HUES6 (cell line): ENCODE results near the gene LRBA.

ENCODE experiments used
- H3K27ac ChIP-seq: 2 replicates; pipeline ENCODE4 v1.7.0; 2013; ENCODE audit warnings: low read depth, mild to moderate bottlenecking, low read length, inconsistent platforms
- H3K27me3 ChIP-seq: 2 replicates; pipeline ENCODE4 v1.6.1; 2013; ENCODE audit warnings: low read length; ENCODE audit not compliant: control insufficient read depth, insufficient read depth
- H3K36me3 ChIP-seq: 2 replicates; pipeline ENCODE4 v1.6.1; 2013; ENCODE audit warnings: low read length; ENCODE audit not compliant: control insufficient read depth, insufficient read depth
- H3K4me1 ChIP-seq: 2 replicates; pipeline ENCODE4 v1.6.1; 2013; ENCODE audit warnings: low read length; ENCODE audit not compliant: control insufficient read depth, insufficient read depth
- H3K4me3 ChIP-seq: 2 replicates; pipeline ENCODE4 v1.5.1; 2013; ENCODE audit warnings: low read depth, low read length
- H3K9ac ChIP-seq: one replicate; pipeline ENCODE4 v1.6.1; 2013; ENCODE audit warnings: mild to moderate bottlenecking, low read length
- H3K9me3 ChIP-seq: 2 replicates; pipeline ENCODE4 v1.6.1; 2013; ENCODE audit warnings: low read depth, low read length; ENCODE audit not compliant: control insufficient read depth, insufficient read depth

LRBA gene

DNA sequence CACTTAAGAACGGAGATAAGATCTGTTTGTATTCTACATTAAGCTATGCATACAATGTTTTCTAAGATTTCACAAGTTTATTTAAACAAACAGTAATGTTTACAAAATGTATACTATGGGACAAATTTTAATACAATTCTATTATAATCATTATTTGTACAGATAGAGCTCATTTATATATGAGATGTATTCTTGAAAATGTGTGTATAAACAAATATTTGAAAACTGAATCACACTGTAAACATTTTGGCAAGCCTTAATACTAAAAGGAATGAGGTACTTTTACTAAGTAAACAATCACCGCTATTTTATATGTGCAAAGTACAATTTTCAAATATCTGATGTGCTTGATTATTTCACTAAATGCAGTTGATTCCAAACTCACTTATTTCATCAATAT is 552.3 kb downstream of the LRBA start:
- Histone ChIP-seq H3K4me1 (no peaks in the 10 kb centered on the region), H3K4me3 (no peak overlapping the region)

DNA sequence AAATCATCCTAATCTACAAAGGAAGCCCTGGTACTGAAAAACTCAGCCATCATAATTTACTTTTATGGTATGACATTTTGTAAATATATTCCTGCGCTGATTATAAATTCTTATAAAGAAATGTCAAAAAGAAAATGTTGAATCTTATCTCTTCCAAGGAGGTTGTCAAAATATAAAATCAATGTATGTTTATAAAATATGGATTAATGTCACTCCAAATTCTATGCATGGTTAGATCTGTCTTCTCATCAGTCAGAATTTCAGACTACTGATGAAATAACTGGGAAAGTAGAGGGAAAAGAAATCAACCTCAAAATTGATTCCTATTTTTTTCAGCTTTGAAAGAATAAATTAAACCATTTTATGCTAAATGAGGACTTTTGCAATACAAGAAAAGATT is 553.1 kb downstream of the LRBA start:
- no peak overlapping the region for H3K27ac ChIP-seq
- H3K9ac ChIP-seq: no peak overlapping the region
- H3K9me3 ChIP-seq: no peaks in the 10 kb centered on the region
- no peaks in the 10 kb centered on the region for H3K27me3 ChIP-seq
- no peak overlapping the region for H3K4me3 ChIP-seq
- H3K4me1 ChIP-seq: no peaks in the 10 kb centered on the region
- no peaks in the 10 kb centered on the region; the same call in 1 of the 2 replicates for H3K36me3 ChIP-seq

More for the DNA sequence above, 552.3 kb downstream of the LRBA start:
- Histone ChIP-seq H3K36me3 (no peaks in the 10 kb centered on the region; the same call in 1 of the 2 replicates), H3K9me3 (no peaks in the 10 kb centered on the region), H3K9ac (no peak overlapping the region), H3K27ac (no peak overlapping the region), H3K27me3 (no peaks in the 10 kb centered on the region)

GRCh38 chr4:150457802-150458201 is 557.3 kb downstream of the LRBA start:
- no peaks in the 10 kb centered on the region for H3K36me3 ChIP-seq
- no peak overlapping the region for H3K4me3 ChIP-seq
- H3K4me1 ChIP-seq: no peaks in the 10 kb centered on the region
- no peak overlapping the region for H3K9ac ChIP-seq
- no peaks in the 10 kb centered on the region for H3K9me3 ChIP-seq
- no peaks in the 10 kb centered on the region for H3K27me3 ChIP-seq
- H3K27ac ChIP-seq: no peak overlapping the region

DNA sequence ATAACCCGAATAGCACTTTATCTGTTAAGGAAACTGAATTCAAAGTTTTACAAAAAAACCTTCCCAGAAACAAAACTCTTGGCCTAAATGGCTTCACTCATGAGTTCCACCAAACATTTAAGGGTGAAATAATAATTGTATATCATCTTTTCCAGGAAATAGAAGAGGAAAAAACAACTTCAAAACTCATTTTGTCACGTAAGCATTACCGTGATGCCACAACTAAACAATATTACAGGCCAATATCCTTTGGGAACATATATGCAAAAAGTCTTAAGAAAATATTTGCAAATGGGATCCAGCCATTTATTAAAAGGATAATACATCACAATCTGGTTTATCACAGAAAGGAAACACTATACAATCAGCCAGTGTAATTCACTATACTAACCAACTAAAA is 563.2 kb downstream of the LRBA start:
- Histone ChIP-seq H3K36me3 (no peaks in the 10 kb centered on the region), H3K9ac (no peak overlapping the region), H3K4me3 (no peak overlapping the region), H3K9me3 (no peaks in the 10 kb centered on the region), H3K27me3 (no peaks in the 10 kb centered on the region), H3K27ac (no peak overlapping the region), H3K4me1 (no peaks in the 10 kb centered on the region)

- Histone ChIP-seq H3K4me3 (no peak overlapping the region), H3K27ac (no peak overlapping the region), H3K36me3 (no peaks in the 10 kb centered on the region), H3K4me1 (peaks cover under 1% of the 10 kb centered on the region; the same call in 1 of the 2 replicates), H3K9me3 (no peaks in the 10 kb centered on the region), H3K27me3 (no peaks in the 10 kb centered on the region), H3K9ac (no peak overlapping the region)
These were observed 567.7 kb downstream of the LRBA start for GRCh38 chr4:150447356-150447755.

GRCh38 chr4:150439451-150439933 is 575.6 kb downstream of the LRBA start:
- H3K4me3 ChIP-seq: no peak overlapping the region
- H3K36me3 ChIP-seq: no peaks in the 10 kb centered on the region
- H3K27me3 ChIP-seq: no peaks in the 10 kb centered on the region
- no peaks in the 10 kb centered on the region for H3K9me3 ChIP-seq
- H3K27ac ChIP-seq: no peak overlapping the region
- H3K4me1 ChIP-seq: peaks cover 4% of the 10 kb centered on the region; the same call in 1 of the 2 replicates
- H3K9ac ChIP-seq: no peak overlapping the region

DNA sequence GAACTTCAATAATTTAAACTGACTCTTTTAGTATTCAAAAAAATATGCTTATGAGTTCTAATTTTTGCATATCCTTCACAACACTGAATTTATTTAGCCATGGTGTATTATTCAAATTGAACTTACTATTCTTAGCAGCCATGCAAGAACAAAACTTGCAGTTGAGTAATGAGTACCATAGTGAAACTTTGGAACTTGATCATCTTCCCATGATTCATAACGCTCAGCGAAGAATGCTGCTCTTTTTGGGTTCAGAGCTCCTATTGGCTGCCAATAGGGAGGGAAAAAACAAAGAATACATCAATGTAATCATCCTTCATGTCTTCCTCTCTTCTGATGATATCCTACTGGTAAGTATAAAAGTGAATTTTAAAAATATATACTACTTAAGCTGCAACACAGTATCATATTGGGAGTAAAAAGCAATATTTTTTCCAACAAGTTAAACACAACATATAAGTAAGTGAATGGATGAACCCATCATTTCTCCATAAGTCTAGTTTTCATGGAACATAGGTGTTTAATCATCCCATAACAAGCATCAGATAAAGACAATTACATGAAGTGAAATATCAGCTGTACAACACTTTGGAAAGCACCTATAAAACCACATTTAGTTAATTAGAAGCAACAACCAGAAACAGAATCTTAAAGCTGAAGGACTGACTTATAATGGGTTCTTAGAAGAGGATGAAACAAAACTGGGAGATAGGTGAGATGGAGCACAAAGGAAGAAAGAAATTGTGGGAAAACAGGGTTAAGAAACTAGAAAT is 578.3 kb downstream of the LRBA start:
- Histone ChIP-seq H3K27me3 (no peaks in the 10 kb centered on the region), H3K9ac (no peak overlapping the region), H3K27ac (no peak overlapping the region), H3K4me3 (no peak overlapping the region), H3K36me3 (no peaks in the 10 kb centered on the region), H3K4me1 (no peaks in the 10 kb centered on the region), H3K9me3 (no peaks in the 10 kb centered on the region)

DNA sequence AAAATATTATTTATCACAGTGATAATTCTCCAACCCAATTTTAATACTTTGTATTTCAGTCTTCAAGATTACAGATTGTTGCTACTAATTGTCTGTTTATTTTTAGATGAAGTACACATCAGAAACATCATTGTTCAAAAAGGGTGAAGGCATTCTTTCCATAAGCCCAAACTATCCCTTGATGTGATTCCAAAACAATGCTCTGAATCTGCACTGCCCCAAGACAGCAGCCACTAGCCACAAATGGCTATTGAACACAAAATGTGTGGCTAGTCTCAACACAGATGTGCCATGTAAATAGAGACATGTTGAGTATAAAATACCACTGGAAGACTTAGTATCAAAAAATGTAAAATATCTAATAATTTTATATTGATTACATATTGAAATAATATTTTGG is 583.9 kb downstream of the LRBA start:
- Histone ChIP-seq H3K36me3 (no peaks in the 10 kb centered on the region), H3K27ac (no peak overlapping the region), H3K4me1 (no peaks in the 10 kb centered on the region), H3K4me3 (no peak overlapping the region), H3K9ac (no peak overlapping the region), H3K27me3 (no peaks in the 10 kb centered on the region), H3K9me3 (no peaks in the 10 kb centered on the region)

DNA sequence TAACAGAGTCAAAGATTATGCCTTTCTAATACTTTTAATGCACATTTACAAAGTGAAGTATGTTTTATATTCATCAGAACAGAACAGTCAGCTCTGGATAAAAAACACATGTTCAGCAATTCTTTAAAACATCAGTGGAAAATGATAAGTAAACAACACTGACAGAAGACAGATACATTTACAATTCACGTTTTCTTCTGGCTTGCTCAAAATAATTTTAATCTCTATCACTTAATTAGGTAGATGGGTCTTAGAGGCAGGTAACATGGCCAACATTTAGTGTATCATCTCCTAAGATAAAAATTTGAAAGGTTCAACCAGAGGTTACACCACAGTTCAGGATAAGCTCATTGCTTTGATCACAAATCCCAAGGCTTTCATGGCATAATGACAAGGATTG is 589.9 kb downstream of the LRBA start:
- H3K4me1 ChIP-seq: no peaks in the 10 kb centered on the region
- H3K4me3 ChIP-seq: no peak overlapping the region
- no peak overlapping the region for H3K9ac ChIP-seq
- no peak overlapping the region for H3K27ac ChIP-seq
- H3K27me3 ChIP-seq: no peaks in the 10 kb centered on the region
- H3K36me3 ChIP-seq: peaks cover 3% of the 10 kb centered on the region; the same call in 1 of the 2 replicates
- H3K9me3 ChIP-seq: no peaks in the 10 kb centered on the region

- H3K4me1 ChIP-seq: no peaks in the 10 kb centered on the region
- H3K27ac ChIP-seq: no peak overlapping the region
- no peak overlapping the region for H3K9ac ChIP-seq
- H3K27me3 ChIP-seq: no peaks in the 10 kb centered on the region
- H3K9me3 ChIP-seq: no peaks in the 10 kb centered on the region
- H3K4me3 ChIP-seq: no peak overlapping the region
- H3K36me3 ChIP-seq: peaks cover 3% of the 10 kb centered on the region; the same call in 1 of the 2 replicates
These were observed 591.6 kb downstream of the LRBA start for GRCh38 chr4:150423503-150423902.

DNA sequence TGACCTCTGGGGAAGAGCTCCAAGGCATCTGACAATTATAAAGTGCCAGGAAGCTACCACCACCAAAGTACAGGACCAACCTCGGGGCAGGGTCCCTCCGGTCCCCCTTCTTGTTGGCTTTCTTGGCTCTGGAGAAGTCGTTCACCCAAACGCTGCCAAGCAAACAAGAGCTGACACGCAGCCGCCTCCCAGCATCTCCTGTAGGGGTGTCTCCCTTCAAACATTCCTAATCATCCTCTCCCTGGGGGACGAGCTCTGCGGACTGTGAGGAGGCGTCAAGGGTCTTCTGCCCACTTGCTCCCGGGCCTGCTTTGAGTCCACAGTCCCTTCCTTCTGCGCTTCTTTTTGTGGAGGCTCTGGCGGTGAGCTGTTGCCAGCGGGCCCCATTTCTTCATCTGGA is 592.0 kb downstream of the LRBA start:
- no peak overlapping the region for H3K4me3 ChIP-seq
- H3K9me3 ChIP-seq: no peaks in the 10 kb centered on the region
- H3K9ac ChIP-seq: no peak overlapping the region
- no peak overlapping the region for H3K27ac ChIP-seq
- no peaks in the 10 kb centered on the region for H3K4me1 ChIP-seq
- peaks cover 3% of the 10 kb centered on the region; the same call in 1 of the 2 replicates for H3K36me3 ChIP-seq
- H3K27me3 ChIP-seq: no peaks in the 10 kb centered on the region
